Measurements from ENCODE around the gene CNNM4. TPM values are rescaled to one million over a fixed set of nuclear protein-coding genes. Genes with fewer than 3 reads are reported as not detected.
"Not testable (repeated sequence)": the region's sequence is repeated elsewhere in the genome, so short reads cannot be mapped to it uniquely, and the experiment has no call there.

CNNM4 gene
- total RNA-seq, 1 experiment from 2014 or later, result 12.5 TPM

- Histone ChIP-seq H3F3A (ENCODE audit: low read length, unreplicated experiment) (no peaks in the 10 kb centered on the region), H4K20me1 (ENCODE audit: low read length) (no peaks in the 10 kb centered on the region), H3K79me2 (ENCODE audit: low read length) (peaks cover 9% of the 10 kb centered on the region; the same call in 1 of the 2 replicates), H3K9me2 (replicated peaks; ENCODE audit: low read length) (no peaks in the 10 kb centered on the region), H3K9ac (ENCODE audit: low read length) (no peak overlapping the region), H3K27ac (ENCODE audit: low read length) (no peak overlapping the region), H3K27me3 (ENCODE audit: low read length) (no peaks in the 10 kb centered on the region), H3K4me3 (ENCODE audit: low read length) (no peak overlapping the region), H2AFZ (ENCODE audit: low read length) (no peak overlapping the region), H3K9me3 (ENCODE audit: low read length) (no peaks in the 10 kb centered on the region), H3K36me3 (ENCODE audit: low read depth, low read length) (no peaks in the 10 kb centered on the region), H3K4me2 (ENCODE audit: low read length) (no peak overlapping the region), H3K4me1 (ENCODE audit: insufficient read depth, low read length) (peaks cover 11% of the 10 kb centered on the region)
- TF ChIP-seq EZH2 (IDR thresholded peaks at IDR 0.05; ENCODE audit: low read length, unreplicated experiment) (no peak), CTCF (conservative IDR thresholded peaks at IDR 0.05; ENCODE audit: low read depth, low read length) (no peak), EZH2phosphoT487 (IDR thresholded peaks at IDR 0.05; ENCODE audit: borderline replicate concordance, low read length) (no peak)
- ChIA-PET CTCF (no interaction called here), POLR2A (ENCODE audit: unreplicated experiment) (no interaction called here)
- intact Hi-C loops (cut with micrococcal nuclease), result no loop called here
- no peak for ATAC-seq
- no peak for DNase-seq
- BruUV-seq (replicated peaks), result no TSS peak
Measured at GRCh38 chr2:96792772-96793749, 32.4 kb downstream of the CNNM4 start.

DNA sequence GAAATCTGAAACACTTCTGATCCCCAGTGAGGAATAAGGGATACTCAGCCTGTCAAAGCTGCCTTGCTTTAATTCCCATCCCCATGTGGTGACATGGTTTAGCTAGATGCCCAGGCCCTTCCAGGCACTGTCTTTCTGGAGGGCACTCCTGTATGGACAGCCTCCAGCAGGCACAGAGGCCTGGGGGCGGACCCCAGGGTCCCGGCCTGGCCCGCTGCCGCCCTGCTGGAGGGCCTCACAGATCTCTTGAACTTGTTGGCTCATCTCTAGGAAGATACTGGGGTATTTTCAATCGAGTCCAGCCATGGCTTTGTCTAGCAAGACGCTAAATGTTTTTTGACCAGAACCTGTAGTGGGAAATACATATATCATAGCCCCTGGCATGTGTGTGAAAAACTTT, 34.4 kb downstream of the CNNM4 start:
- Histone ChIP-seq H3K9me2 (replicated peaks; ENCODE audit: low read length) (no peaks in the 10 kb centered on the region), H3K9me3 (ENCODE audit: low read length) (no peaks in the 10 kb centered on the region), H3K36me3 (ENCODE audit: low read depth, low read length) (no peaks in the 10 kb centered on the region), H3K4me1 (ENCODE audit: insufficient read depth, low read length) (no peaks in the 10 kb centered on the region), H2AFZ (ENCODE audit: low read length) (no peak overlapping the region), H3K4me3 (ENCODE audit: low read length) (no peak overlapping the region), H4K20me1 (ENCODE audit: low read length) (no peaks in the 10 kb centered on the region), H3K27ac (ENCODE audit: low read length) (no peak overlapping the region), H3F3A (ENCODE audit: low read length, unreplicated experiment) (no peaks in the 10 kb centered on the region), H3K9ac (ENCODE audit: low read length) (no peak overlapping the region), H3K27me3 (ENCODE audit: low read length) (no peaks in the 10 kb centered on the region), H3K4me2 (ENCODE audit: low read length) (no peak overlapping the region), H3K79me2 (ENCODE audit: low read length) (no peaks in the 10 kb centered on the region)
- no peak for ATAC-seq
- DNase-seq, result no peak
- ChIA-PET POLR2A (ENCODE audit: unreplicated experiment) (no interaction called here), CTCF (no interaction called here)
- BruUV-seq (replicated peaks), result no TSS peak
- intact Hi-C loops (cut with micrococcal nuclease), result no loop called here
- TF ChIP-seq CTCF (conservative IDR thresholded peaks at IDR 0.05; ENCODE audit: low read depth, low read length) (no peak), EZH2phosphoT487 (IDR thresholded peaks at IDR 0.05; ENCODE audit: borderline replicate concordance, low read length) (no peak), EZH2 (IDR thresholded peaks at IDR 0.05; ENCODE audit: low read length, unreplicated experiment) (no peak)

DNA sequence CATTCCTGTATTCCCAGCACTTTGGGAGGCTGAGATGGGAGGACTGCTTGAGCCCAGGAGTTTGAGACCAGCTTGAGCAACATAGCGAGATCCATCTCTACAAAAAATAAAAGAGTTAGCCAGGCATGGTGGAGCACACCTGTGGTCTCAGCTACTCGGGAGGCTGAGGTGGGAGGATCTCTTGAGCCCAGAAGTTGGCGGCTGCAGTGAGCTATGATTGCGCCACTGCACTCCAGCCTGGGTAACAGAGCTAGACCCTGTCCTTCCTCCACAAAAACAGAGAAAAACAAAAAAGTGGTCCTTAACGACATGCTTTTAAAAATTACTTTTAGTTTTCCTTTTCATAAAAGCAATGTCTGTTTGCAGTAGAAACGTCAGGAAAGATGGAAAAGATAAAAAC, 35.8 kb downstream of the CNNM4 start:
- H4K20me1 ChIP-seq (ENCODE audit: low read length); H3K27ac ChIP-seq (ENCODE audit: low read length); POLR2A ChIA-PET (ENCODE audit: unreplicated experiment); CTCF ChIA-PET; DNase-seq; H3K9me2 ChIP-seq (replicated peaks; ENCODE audit: low read length); H3F3A ChIP-seq (ENCODE audit: low read length, unreplicated experiment); intact Hi-C loops (cut with micrococcal nuclease); H2AFZ ChIP-seq (ENCODE audit: low read length); H3K36me3 ChIP-seq (ENCODE audit: low read depth, low read length); BruUV-seq (replicated peaks); H3K9me3 ChIP-seq (ENCODE audit: low read length); H3K79me2 ChIP-seq (ENCODE audit: low read length); H3K27me3 ChIP-seq (ENCODE audit: low read length); ATAC-seq; H3K4me1 ChIP-seq (ENCODE audit: insufficient read depth, low read length); H3K4me2 ChIP-seq (ENCODE audit: low read length); H3K9ac ChIP-seq (ENCODE audit: low read length); H3K4me3 ChIP-seq (ENCODE audit: low read length): not testable (repeated sequence)
